H1 (cell line): Measurements from ENCODE around the gene HOATZ. TPM values are rescaled to one million over a fixed set of nuclear protein-coding genes. Genes with fewer than 3 reads are reported as not detected.

ENCODE experiments used
- CTCF ChIA-PET: fragments of 300-600 bp; sonication (Branson Sonifier 250); formaldehyde crosslinking; loops from one replicate; lab custom pipeline; 2021; ENCODE audit not compliant: partially characterized antibody; lab: Charles Lee
- POLR2A ChIA-PET: fragments of 300-600 bp; sonication (Branson Sonifier 250); formaldehyde crosslinking; loops from one replicate; lab custom pipeline; 2021; ENCODE audit warnings: inconsistent platforms; ENCODE audit not compliant: partially characterized antibody; lab: Charles Lee
- DNase-seq, 2 experiments: peaks; one replicate each; pipeline versions ENCODE4 v3.0.0 to v3.0.0-alpha.2; 2010 to 2022; ENCODE audit warnings: low spot score in 2 of 2, low read depth in 1 of 2, mixed read lengths in 1 of 2
- FAIRE-seq: peaks from 2 replicates; lab custom pipeline; 2011; peaks lifted over from hg19 to GRCh38; lab: Jason Lieb, UNC
- H2AFZ ChIP-seq: 2 replicates; pipeline ENCODE4 v1.8.1; 2012; ENCODE audit warnings: low read length, inconsistent platforms
- H2AK5ac ChIP-seq: 2 replicates; pipeline ENCODE4 v1.6.1; 2013; ENCODE audit warnings: low read depth, low read length
- H2BK120ac ChIP-seq: replicated peaks from 2 replicates; pipeline ENCODE3; 2013; ENCODE audit warnings: low read depth, low read length, inconsistent platforms
- H2BK12ac ChIP-seq: 2 replicates; pipeline ENCODE4 v1.6.1; 2013; ENCODE audit warnings: low read depth, low read length
- H2BK15ac ChIP-seq: 2 replicates; pipeline ENCODE4 v1.6.1; 2013; ENCODE audit warnings: low read length
- H2BK20ac ChIP-seq: 2 replicates; pipeline ENCODE4 v1.6.1; 2013; ENCODE audit warnings: low read length
- H2BK5ac ChIP-seq: 2 replicates; pipeline ENCODE4 v1.6.1; 2013; ENCODE audit warnings: low read depth, low read length
- H3K14ac ChIP-seq: 2 replicates; pipeline ENCODE4 v1.6.1; 2013; ENCODE audit warnings: inconsistent platforms; ENCODE audit not compliant: insufficient read length
- H3K18ac ChIP-seq: 2 replicates; pipeline ENCODE4 v1.6.1; 2013; ENCODE audit warnings: low read length; ENCODE audit errors: extremely low read depth
- H3K23ac ChIP-seq: 2 replicates; pipeline ENCODE4 v1.6.1; 2013; ENCODE audit warnings: inconsistent platforms; ENCODE audit not compliant: insufficient read length
- H3K23me2 ChIP-seq: 2 replicates; pipeline ENCODE4 v1.6.1; 2013; ENCODE audit warnings: low read depth, low read length
- H3K27ac ChIP-seq: 2 replicates; pipeline ENCODE4 v1.6.1; 2011; ENCODE audit warnings: low read depth, low read length, inconsistent platforms
- H3K27me3 ChIP-seq, 4 experiments: replicated peaks in 1 of 4; 1 replicate in 1 of 4; 2 replicates in 3 of 4; pipeline versions ENCODE4 v1.6.1 to v1.8.1; 2011 to 2013; ENCODE audit warnings: low read length in 3 of 4, mild to moderate bottlenecking in 3 of 4, inconsistent platforms in 2 of 4, mixed read lengths in 2 of 4, moderate library complexity in 1 of 4; ENCODE audit not compliant: control insufficient read depth in 3 of 4, insufficient read depth in 3 of 4; ENCODE audit errors: extremely low read depth in 1 of 4
- H3K36me3 ChIP-seq, 4 experiments: 2 replicates each; pipeline versions ENCODE4 v1.6.1 to v1.8.1; 2011 to 2013; ENCODE audit warnings: mild to moderate bottlenecking in 4 of 4, low read length in 3 of 4, moderate library complexity in 2 of 4, control low read depth in 1 of 4, inconsistent platforms in 1 of 4; ENCODE audit not compliant: insufficient read depth in 4 of 4, control insufficient read depth in 2 of 4
- H3K4ac ChIP-seq: replicated peaks from 2 replicates; pipeline ENCODE3; 2013; ENCODE audit warnings: low read length, low read depth, mixed read lengths, inconsistent platforms; ENCODE audit not compliant: insufficient read length
- H3K4me1 ChIP-seq, 4 experiments: replicated peaks in 1 of 4; 1 replicate in 1 of 4; 2 replicates in 3 of 4; pipeline versions ENCODE4 v1.6.1 to v1.8.1; 2011 to 2013; ENCODE audit warnings: low read length in 3 of 4, inconsistent platforms in 2 of 4, mixed read lengths in 1 of 4; ENCODE audit not compliant: insufficient read depth in 4 of 4, control insufficient read depth in 3 of 4
- H3K4me2 ChIP-seq, 2 experiments: 2 replicates each; pipeline versions ENCODE4 v1.6.1 to v1.8.1; 2011 to 2013; ENCODE audit warnings: low read depth in 2 of 2, low read length in 2 of 2, control low read depth in 1 of 2, inconsistent platforms in 1 of 2, mild to moderate bottlenecking in 1 of 2; ENCODE audit not compliant: insufficient read depth in 1 of 2
- H3K4me3 ChIP-seq, 4 experiments: fragments of 200-600, 300-600 bp in 1 of 4; sonication (generic), shearing (Covaris generic), sonication (Bioruptor Twin) in 1 of 4; 2 replicates each; pipeline versions ENCODE4 v1.5.1 to v1.8.1; 2011 to 2016; ENCODE audit warnings: low read length in 4 of 4, low read depth in 3 of 4, control low read depth in 2 of 4, inconsistent platforms in 2 of 4, mild to moderate bottlenecking in 2 of 4, mixed read lengths in 1 of 4, moderate library complexity in 1 of 4; ENCODE audit not compliant: insufficient read depth in 2 of 4; ENCODE audit errors: extremely low read depth in 1 of 4
- H3K56ac ChIP-seq: replicated peaks from 2 replicates; pipeline ENCODE3; 2013; ENCODE audit warnings: low read depth, mild to moderate bottlenecking, mixed read lengths, low read length, inconsistent platforms; ENCODE audit not compliant: insufficient read length
- H3K79me1 ChIP-seq: 2 replicates; pipeline ENCODE4 v1.6.1; 2013; ENCODE audit warnings: low read depth, low read length, control low read depth
- H3K79me2 ChIP-seq, 2 experiments: 2 replicates each; pipeline versions ENCODE4 v1.6.1 to v1.8.1; 2012 to 2013; ENCODE audit warnings: low read length in 2 of 2, mild to moderate bottlenecking in 2 of 2, inconsistent platforms in 1 of 2; ENCODE audit not compliant: insufficient read depth in 2 of 2, control insufficient read depth in 1 of 2
- H3K9ac ChIP-seq, 4 experiments: replicated peaks in 1 of 4; 1 replicate in 1 of 4; 2 replicates in 3 of 4; pipeline versions ENCODE4 v1.6.1 to v1.8.1; 2011 to 2013; ENCODE audit warnings: low read depth in 3 of 4, low read length in 3 of 4, control low read depth in 2 of 4, mild to moderate bottlenecking in 2 of 4, moderate library complexity in 2 of 4, inconsistent platforms in 1 of 4; ENCODE audit errors: extremely low read depth in 1 of 4
- H3K9me3 ChIP-seq, 2 experiments: 2 replicates each; pipeline versions ENCODE4 v1.6.1 to v1.8.1; 2012 to 2013; ENCODE audit warnings: mild to moderate bottlenecking in 2 of 2, moderate library complexity in 2 of 2, control low read depth in 1 of 2, inconsistent platforms in 1 of 2, low read depth in 1 of 2, low read length in 1 of 2, mixed read lengths in 1 of 2; ENCODE audit not compliant: insufficient read depth in 2 of 2
- H4K20me1 ChIP-seq, 2 experiments: replicated peaks in 1 of 2; 2 replicates each; pipeline versions ENCODE3 to v1.8.1; 2011 to 2013; ENCODE audit warnings: inconsistent platforms in 2 of 2, low read length in 2 of 2, mild to moderate bottlenecking in 1 of 2; ENCODE audit not compliant: insufficient read depth in 2 of 2, control insufficient read depth in 1 of 2
- H4K5ac ChIP-seq: 2 replicates; pipeline ENCODE4 v1.6.1; 2013; ENCODE audit warnings: low read length, low read depth, mixed read lengths, inconsistent platforms; ENCODE audit not compliant: insufficient read length
- H4K8ac ChIP-seq: 2 replicates; pipeline ENCODE4 v1.8.0; 2013; ENCODE audit warnings: mild to moderate bottlenecking, moderate library complexity, low read length, inconsistent platforms; ENCODE audit not compliant: insufficient read depth; ENCODE audit errors: extremely low read depth
- H4K91ac ChIP-seq: replicated peaks from 2 replicates; pipeline ENCODE3; 2013; ENCODE audit warnings: low read length, mixed read lengths, inconsistent platforms; ENCODE audit not compliant: insufficient read length
- CHD1 ChIP-seq: IDR thresholded peaks from 2 replicates; pipeline ENCODE4 v1.6.1; 2012; ENCODE audit warnings: low read depth, low read length, improper control_type of control experiment
- JUN ChIP-seq: IDR thresholded peaks from 2 replicates; pipeline ENCODE4 v1.6.1; 2011; ENCODE audit warnings: low read depth, mild to moderate bottlenecking, improper control_type of control experiment, low read length
- MAFK ChIP-seq: IDR thresholded peaks from 2 replicates; pipeline ENCODE4 v1.6.1; 2012; ENCODE audit warnings: low read depth, mild to moderate bottlenecking, improper control_type of control experiment, low read length
- PHF8 ChIP-seq: fragments of 200-600 bp; sonication (generic); conservative IDR thresholded peaks from 2 replicates; pipeline ENCODE4 v1.7.1; 2012; ENCODE audit warnings: low read depth, mild to moderate bottlenecking, inconsistent platforms, low read length, moderate library complexity
- RNF2 ChIP-seq: fragments of 200-900, 300-1000 bp; sonication (generic); IDR thresholded peaks from 2 replicates; pipeline ENCODE4 v1.7.1; 2016; ENCODE audit warnings: borderline replicate concordance, low read depth, mild to moderate bottlenecking, antibody characterized with exemption, low read length; ENCODE audit not compliant: poor library complexity, severe bottlenecking; ENCODE audit errors: missing control alignments
- TAF1 ChIP-seq: IDR thresholded peaks from 2 replicates; pipeline ENCODE4 v1.6.1; 2011; ENCODE audit warnings: mild to moderate bottlenecking, low read depth, low read length
- whole genome bisulfite sequencing, 2 experiments: shearing (Covaris generic) in 1 of 2; methylation state at CpG; one replicate each; pipeline versions ENCODE4 v1.1.6 to v1.1.7; 2013 to 2015; ENCODE audit warnings: low lambda C conversion rate in 2 of 2, mixed read lengths in 2 of 2, inconsistent platforms in 1 of 2, low coverage in 1 of 2, missing lambda C conversion rate in 1 of 2; ENCODE audit not compliant: insufficient replicate concordance in 2 of 2, insufficient coverage in 1 of 2, insufficient read length in 1 of 2; ENCODE audit errors: extremely low coverage in 1 of 2, missing lambda C conversion rate in 1 of 2; 5-methylcytosine and 5-hydroxymethylcytosine counted together
- polyA plus RNA-seq, 7 experiments: library from polyadenylated mRNA; depleted of rRNA in 3 of 7; stranded (reverse) in 5 of 7; unstranded in 2 of 7; fragments of >200 nt in 5 of 7; fragments of 200-250 nt in 2 of 7; gene quantifications; 1 replicate in 5 of 7; 2 replicates in 1 of 7; 4 replicates in 1 of 7; pipeline versions ENCODE4 v1.2.1 to v1.2.3, GENCODE V29; 2011 to 2013; ENCODE audit warnings: missing spikeins in 2 of 7, mixed read lengths in 2 of 7
- total RNA-seq: library from RNA; stranded (reverse); fragmentation: NEBNext Ultra II Directional; extraction: Animal tissue kit (Norgen Biotek cat#: 25700); gene quantifications from 2 replicates; pipeline ENCODE4 v1.2.1, GENCODE V29; 2021

Gene HOATZ
- total and polyA plus RNA-seq, 2 of the 8 experiments (the other 6 are each of a cell fraction or from before 2014, with no cell fraction given) = not detected

GRCh38 chr11:111585371-111585770 is 70.8 kb downstream of the HOATZ start:
- Histone ChIP-seq H3K23ac (no peak overlapping the region), H3K27ac (no peak overlapping the region), H2BK5ac (no peak overlapping the region), H4K20me1 (no peaks in the 10 kb centered on the region), H3K36me3 (no peaks in the 10 kb centered on the region), H2AK5ac (no peak overlapping the region), H4K8ac (no peak overlapping the region), H4K5ac (no peak overlapping the region), H2BK120ac (no peak overlapping the region), H2AFZ (no peak overlapping the region), H3K9me3 (0 out of 4 replicates have a peak, but pooled peaks cover 0 to 4% of the 10 kb centered on the region in 2 experiments), H3K14ac (no peak overlapping the region), H3K9ac (no peak overlapping the region), H3K27me3 (no peaks in the 10 kb centered on the region), H3K79me2 (no peaks in the 10 kb centered on the region), H3K56ac (no peak overlapping the region), H3K4me2 (no peak overlapping the region), H3K4me3 (no peak overlapping the region), H3K4ac (no peak overlapping the region), H4K91ac (no peak overlapping the region), H2BK20ac (no peak overlapping the region), H3K79me1 (no peaks in the 10 kb centered on the region), H2BK15ac (no peak overlapping the region), H3K23me2 (no peaks in the 10 kb centered on the region), H3K4me1 (peaks cover 0 to 5% (median 0%) of the 10 kb centered on the region in 4 experiments; a peak in 1 of 7 replicates), H2BK12ac (no peak overlapping the region), H3K18ac (no peak overlapping the region)
- ChIA-PET CTCF (interaction anchor here (0.7 to 3.6 kb wide), 5 partner anchors 14 to 257 kb away, joined by 3 to 24 read pairs (median 11); no protein-coding TSS in a partner anchor), POLR2A (no interaction called here)
- FAIRE-seq = no peak
- DNase-seq = no peak
- TF ChIP-seq TAF1 (no peak), RNF2 (no peak), CHD1 (no peak), MAFK (no peak), JUN (no peak), PHF8 (no peak)
- 83% methylated on average over 2 of the region's 2 CpGs; no CpG with 5 or more reads in 1 of the 2 experiments for WGBS, 2 experiments
